ENCODE measurements around the gene ARHGEF19. TPM values are rescaled to one million over a fixed set of nuclear protein-coding genes. Genes with fewer than 3 reads are reported as not detected.

ARHGEF19 gene
- total and polyA plus RNA-seq, 10 of the 15 experiments (the other 5 are each of a cell fraction or from before 2014, with no cell fraction given) = 0.15 to 2.9 (median 0.67) TPM; not detected in 1

- no peak for TF ChIP-seq RELB (IDR thresholded peaks at IDR 0.05; ENCODE audit: low read depth)
- no peak for TF ChIP-seq CREB1 (IDR thresholded peaks at IDR 0.05; ENCODE audit: low read depth)
- no peak for TF ChIP-seq NFYA (IDR thresholded peaks at IDR 0.05; ENCODE audit: borderline replicate concordance, low read depth, low read length)
- no peak for TF ChIP-seq TCF12 (IDR thresholded peaks at IDR 0.05; ENCODE audit: low read depth, low read length)
- TF ChIP-seq, protein P1, sequence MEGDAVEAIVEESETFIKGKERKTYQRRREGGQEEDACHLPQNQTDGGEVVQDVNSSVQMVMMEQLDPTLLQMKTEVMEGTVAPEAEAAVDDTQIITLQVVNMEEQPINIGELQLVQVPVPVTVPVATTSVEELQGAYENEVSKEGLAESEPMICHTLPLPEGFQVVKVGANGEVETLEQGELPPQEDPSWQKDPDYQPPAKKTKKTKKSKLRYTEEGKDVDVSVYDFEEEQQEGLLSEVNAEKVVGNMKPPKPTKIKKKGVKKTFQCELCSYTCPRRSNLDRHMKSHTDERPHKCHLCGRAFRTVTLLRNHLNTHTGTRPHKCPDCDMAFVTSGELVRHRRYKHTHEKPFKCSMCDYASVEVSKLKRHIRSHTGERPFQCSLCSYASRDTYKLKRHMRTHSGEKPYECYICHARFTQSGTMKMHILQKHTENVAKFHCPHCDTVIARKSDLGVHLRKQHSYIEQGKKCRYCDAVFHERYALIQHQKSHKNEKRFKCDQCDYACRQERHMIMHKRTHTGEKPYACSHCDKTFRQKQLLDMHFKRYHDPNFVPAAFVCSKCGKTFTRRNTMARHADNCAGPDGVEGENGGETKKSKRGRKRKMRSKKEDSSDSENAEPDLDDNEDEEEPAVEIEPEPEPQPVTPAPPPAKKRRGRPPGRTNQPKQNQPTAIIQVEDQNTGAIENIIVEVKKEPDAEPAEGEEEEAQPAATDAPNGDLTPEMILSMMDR (IDR thresholded peaks at IDR 0.05 in 2 of 3, conservative IDR thresholded peaks at IDR 0.05 in 1 of 3; ENCODE audit: control insufficient read depth in 2 of 3, extremely low read depth in 1 of 3, insufficient read depth in 1 of 3, low read depth in 3 of 3, low read length in 3 of 3) = peak; percentile 18 to 45 (median 34); a peak in 4 of 6 replicates
- TF ChIP-seq, protein P2, sequence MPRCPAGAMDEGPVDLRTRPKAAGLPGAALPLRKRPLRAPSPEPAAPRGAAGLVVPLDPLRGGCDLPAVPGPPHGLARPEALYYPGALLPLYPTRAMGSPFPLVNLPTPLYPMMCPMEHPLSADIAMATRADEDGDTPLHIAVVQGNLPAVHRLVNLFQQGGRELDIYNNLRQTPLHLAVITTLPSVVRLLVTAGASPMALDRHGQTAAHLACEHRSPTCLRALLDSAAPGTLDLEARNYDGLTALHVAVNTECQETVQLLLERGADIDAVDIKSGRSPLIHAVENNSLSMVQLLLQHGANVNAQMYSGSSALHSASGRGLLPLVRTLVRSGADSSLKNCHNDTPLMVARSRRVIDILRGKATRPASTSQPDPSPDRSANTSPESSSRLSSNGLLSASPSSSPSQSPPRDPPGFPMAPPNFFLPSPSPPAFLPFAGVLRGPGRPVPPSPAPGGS (IDR thresholded peaks at IDR 0.05; ENCODE audit: borderline replicate concordance, insufficient read depth, low read depth, low read length, poor library complexity, severe bottlenecking) = no peak
- no peak for TF ChIP-seq RELA (IDR thresholded peaks at IDR 0.05; ENCODE audit: borderline replicate concordance, partially characterized antibody)
Measured at GRCh38 chr1:16235944-16236510, 23.6 kb upstream of the ARHGEF19 start (continued).

All from GM12878 (cell line).